Naive thymus-derived CD4-positive, alpha-beta T cell (primary cell): Measurements from ENCODE around the gene TMEM45B. TPM values are rescaled to one million over a fixed set of nuclear protein-coding genes. Genes with fewer than 3 reads are reported as not detected.
"Not testable (repeated sequence)": the region's sequence is repeated elsewhere in the genome, so short reads cannot be mapped to it uniquely, and the experiment has no call there.

Experiments used
- ATAC-seq: fragments of 150-1000 bp; cut with Tn5 transposase; 2 replicates; pipeline ENCODE4 v1.10.0; 2021; ENCODE audit warnings: mild to moderate bottlenecking, moderate library complexity
- CTCF ChIA-PET: fragments of 350-600 bp; sonication (Branson Sonifier 250); formaldehyde crosslinking; loops from one replicate; lab custom pipeline; 2021; ENCODE audit warnings: antibody characterized with exemption; lab: Charles Lee
- POLR2A ChIA-PET: fragments of 350-600 bp; sonication (Branson Sonifier 250); formaldehyde crosslinking; loops from one replicate; lab custom pipeline; 2021; ENCODE audit warnings: antibody characterized with exemption, inconsistent platforms; lab: Charles Lee
- DNase-seq, 9 donors: peaks; one replicate each; pipeline versions ENCODE4 v3.0.0 to v3.0.0-alpha.2; 2020 to 2022; ENCODE audit warnings: mixed read lengths in 1 of 9
- H3K27ac ChIP-seq: one replicate; pipeline ENCODE4 v1.7.0; 2013; ENCODE audit warnings: mild to moderate bottlenecking, low read depth, low read length, moderate library complexity
- H3K27me3 ChIP-seq, 2 donors: one replicate each; pipeline ENCODE4 v1.7.0; 2013; ENCODE audit warnings: low read length in 2 of 2, mild to moderate bottlenecking in 2 of 2, moderate library complexity in 2 of 2; ENCODE audit not compliant: control insufficient read depth in 2 of 2, insufficient read depth in 2 of 2
- H3K36me3 ChIP-seq, 3 experiments: 1 replicate in 2 of 3; 2 replicates in 1 of 3; pipeline ENCODE4 v1.7.0; 2013; ENCODE audit warnings: low read length in 3 of 3, mild to moderate bottlenecking in 3 of 3, moderate library complexity in 1 of 3; ENCODE audit not compliant: insufficient read depth in 3 of 3, control insufficient read depth in 2 of 3
- H3K4me1 ChIP-seq, 2 donors: one replicate each; pipeline ENCODE4 v1.7.0; 2013; ENCODE audit warnings: low read length in 2 of 2, mild to moderate bottlenecking in 2 of 2, moderate library complexity in 1 of 2; ENCODE audit not compliant: control insufficient read depth in 2 of 2, insufficient read depth in 2 of 2
- H3K4me3 ChIP-seq: 2 replicates; pipeline ENCODE4 v1.7.0; 2013; ENCODE audit warnings: mild to moderate bottlenecking, low read length
- H3K9me3 ChIP-seq, 3 experiments: 1 replicate in 2 of 3; 2 replicates in 1 of 3; pipeline ENCODE4 v1.7.0; 2013; ENCODE audit warnings: low read length in 3 of 3; ENCODE audit not compliant: control insufficient read depth in 2 of 3
- H3K27ac Mint-ChIP-seq, 9 donors: one replicate each; pipeline ENCODE4 v1.8.0; 2020 to 2022; ENCODE audit warnings: mixed read lengths in 9 of 9, mild to moderate bottlenecking in 8 of 9, moderate library complexity in 5 of 9, inconsistent platforms in 2 of 9
- H3K27me3 Mint-ChIP-seq, 5 donors: one replicate each; pipeline ENCODE4 v1.8.0; 2021 to 2022; ENCODE audit warnings: mixed read lengths in 5 of 5, mild to moderate bottlenecking in 1 of 5
- H3K36me3 Mint-ChIP-seq, 5 donors: one replicate each; pipeline ENCODE4 v1.8.0; 2020 to 2022; ENCODE audit warnings: mixed read lengths in 5 of 5, mild to moderate bottlenecking in 3 of 5, inconsistent platforms in 1 of 5
- H3K4me1 Mint-ChIP-seq, 7 donors: one replicate each; pipeline ENCODE4 v1.8.0; 2020 to 2022; ENCODE audit warnings: mixed read lengths in 7 of 7, mild to moderate bottlenecking in 3 of 7, inconsistent platforms in 1 of 7
- H3K4me3 Mint-ChIP-seq, 10 donors: one replicate each; pipeline ENCODE4 v1.8.0; 2020 to 2022; ENCODE audit warnings: mild to moderate bottlenecking in 10 of 10, mixed read lengths in 10 of 10, moderate library complexity in 6 of 10, inconsistent platforms in 2 of 10
- H3K9me3 Mint-ChIP-seq, 11 donors: one replicate each; pipeline ENCODE4 v1.8.0; 2020 to 2022; ENCODE audit warnings: mixed read lengths in 11 of 11, mild to moderate bottlenecking in 4 of 11, inconsistent platforms in 1 of 11, moderate library complexity in 1 of 11
- intact Hi-C, 2 donors: fragments of 100-400 bp; cut with micrococcal nuclease; formaldehyde crosslinking; loops; one replicate each; pipeline ENCODE4 v1.15.1; 2023
- polyA plus RNA-seq, 2 donors: library from polyadenylated mRNA; unstranded; fragments of 300-500 nt; fragmentation: Illumina TruSeq; gene quantifications; one replicate each; pipeline ENCODE4 v1.2.3, GENCODE V29; 2021
- total RNA-seq, 6 experiments: library from RNA in 5 of 6; stranded (reverse) in 5 of 6; gene quantifications; 1 replicate in 5 of 6; 2 replicates in 1 of 6; pipeline ENCODE4 v1.2.3 and lab custom pipeline; 2021 to 2026

Gene TMEM45B
- total and polyA plus RNA-seq, 7 experiments from 2014 or later: 2.3 to 40.8 (median 11.9) TPM

DNA sequence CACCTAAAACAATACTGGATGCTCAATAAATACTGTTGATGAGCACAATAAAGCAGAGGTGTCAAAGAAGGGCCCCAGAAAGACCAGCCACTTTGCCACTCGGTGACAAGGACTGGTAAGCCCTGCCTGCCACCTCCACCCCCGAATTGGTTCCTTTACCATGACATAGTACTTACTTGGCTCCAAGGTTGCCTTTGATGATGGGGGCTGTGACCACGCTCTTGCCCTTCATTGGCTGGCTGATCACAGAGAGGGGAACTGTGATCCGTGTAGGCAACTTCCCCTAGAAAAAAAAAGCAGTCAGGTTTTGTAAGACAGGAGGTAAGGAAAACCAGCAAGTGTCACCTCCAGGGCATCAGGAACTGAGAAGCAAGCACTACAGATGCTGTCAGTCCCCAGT lies 50.1 kb downstream of the TMEM45B start:
- no peaks in the 10 kb centered on the region for H3K27me3 Mint-ChIP-seq
- Histone ChIP-seq H3K9me3 (no peaks in the 10 kb centered on the region), H3K4me3 (no peak overlapping the region), H3K4me1 (peaks cover 0 to 18% of the 10 kb centered on the region in 2 donors), H3K36me3 (peaks cover 0 to 70% (median 21%) of the 10 kb centered on the region in 3 experiments), H3K27ac (peak overlapping the region; percentile 29), H3K27me3 (no peaks in the 10 kb centered on the region)
- H3K4me1 Mint-ChIP-seq: peaks cover 23 to 54% (median 39%) of the 10 kb centered on the region in 7 donors
- ChIA-PET CTCF (interaction anchor here (1.5 kb wide), 1 partner anchor 12 kb away, joined by 4 read pairs; no protein-coding TSS in a partner anchor), POLR2A (interaction anchor here (1.2 to 3.0 kb wide), 4 partner anchors 11 to 51 kb away, joined by 3 to 20 read pairs (median 6); partner anchors contain the start of gene NFRKB)
- ATAC-seq: no peak
- H3K9me3 Mint-ChIP-seq: no peaks in the 10 kb centered on the region
- H3K27ac Mint-ChIP-seq: peak overlapping the region; percentile 24 to 97 (median 75)
- H3K4me3 Mint-ChIP-seq: no peak overlapping the region
- intact Hi-C loops: loop anchor here (5.0 kb wide), 2 partner anchors 78 to 98 kb away; no protein-coding TSS in a partner anchor
- peaks cover 22 to 74% (median 60%) of the 10 kb centered on the region in 5 donors for H3K36me3 Mint-ChIP-seq
- peak in 4 of 9 donors; percentile 19 to 28 (median 23) for DNase-seq

DNA sequence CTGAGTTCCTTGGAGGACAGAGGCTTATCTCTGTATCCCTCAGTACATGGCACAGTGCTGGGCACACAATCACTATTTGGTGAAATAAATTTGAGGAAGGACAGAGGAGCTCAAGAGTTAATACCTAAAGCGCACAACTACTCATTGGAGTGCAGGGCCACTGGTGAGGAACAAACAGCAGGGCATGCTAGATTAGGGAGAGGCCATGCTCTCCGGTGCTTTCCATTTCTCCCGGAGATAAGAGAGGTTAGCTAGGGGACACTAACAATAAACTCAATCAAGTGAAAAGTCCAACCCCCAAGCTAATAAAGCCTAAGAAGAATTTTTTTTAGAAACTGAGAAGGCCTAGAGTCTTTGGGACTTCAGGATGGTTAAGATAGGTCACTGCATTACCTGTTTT lies 50.7 kb downstream of the TMEM45B start:
- CTCF ChIA-PET: interaction anchor here (1.5 kb wide), 1 partner anchor 12 kb away, joined by 4 read pairs; no protein-coding TSS in a partner anchor
- peaks cover 0 to 76% (median 27%) of the 10 kb centered on the region in 3 experiments for H3K36me3 ChIP-seq
- H3K4me3 ChIP-seq: no peak overlapping the region
- peak overlapping the region; percentile 24 to 97 (median 75) for H3K27ac Mint-ChIP-seq
- no peak overlapping the region for H3K27ac ChIP-seq
- POLR2A ChIA-PET: interaction anchor here (0.6 to 3.0 kb wide), 5 partner anchors 12 to 79 kb away, joined by 3 to 20 read pairs (median 5); partner anchors contain the start of gene NFRKB
- peak overlapping the region in 1 of 10 donors; percentile 21 for H3K4me3 Mint-ChIP-seq
- no peaks in the 10 kb centered on the region for H3K27me3 Mint-ChIP-seq
- no peak for ATAC-seq
- no peaks in the 10 kb centered on the region for H3K27me3 ChIP-seq
- H3K4me1 ChIP-seq: peaks cover 0 to 13% of the 10 kb centered on the region in 2 donors
- DNase-seq: no peak
- intact Hi-C loops: loop anchor here (5.0 kb wide), 2 partner anchors 79 to 99 kb away; no protein-coding TSS in a partner anchor
- peaks cover 19 to 48% (median 33%) of the 10 kb centered on the region in 7 donors for H3K4me1 Mint-ChIP-seq
- no peaks in the 10 kb centered on the region for H3K9me3 Mint-ChIP-seq
- H3K9me3 ChIP-seq: no peaks in the 10 kb centered on the region
- peaks cover 29 to 80% (median 65%) of the 10 kb centered on the region in 5 donors for H3K36me3 Mint-ChIP-seq

DNA sequence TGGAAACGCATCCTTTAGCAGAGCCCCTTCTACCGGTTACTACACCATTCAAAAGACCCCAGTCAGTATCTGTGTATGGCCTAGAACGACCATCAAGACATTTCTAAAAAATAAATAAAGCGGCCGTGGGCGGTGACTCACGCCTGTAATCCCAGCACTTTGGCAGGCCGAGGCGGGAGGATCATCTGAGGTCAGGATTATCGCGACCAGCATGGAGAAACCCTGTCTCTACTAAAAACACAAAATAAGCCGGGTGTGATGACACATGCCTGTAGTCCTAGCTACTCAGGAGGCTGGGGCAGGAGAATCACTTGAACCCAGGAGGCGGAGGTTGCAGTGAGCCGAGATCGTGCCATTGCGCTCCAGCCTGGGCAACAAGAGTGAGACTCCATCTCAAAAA lies 53.0 kb downstream of the TMEM45B start:
- H3K27ac ChIP-seq, H3K9me3 ChIP-seq, CTCF ChIA-PET, H3K4me3 Mint-ChIP-seq, H3K27me3 ChIP-seq, H3K9me3 Mint-ChIP-seq, H3K4me3 ChIP-seq, ATAC-seq, DNase-seq, H3K27me3 Mint-ChIP-seq, H3K4me1 ChIP-seq: not testable (repeated sequence)
- H3K4me1 Mint-ChIP-seq: peaks cover 15 to 32% (median 26%) of the 10 kb centered on the region in 7 donors
- H3K36me3 ChIP-seq: peaks cover 16 to 86% (median 35%) of the 10 kb centered on the region in 3 experiments
- intact Hi-C loops: loop anchor here (5.0 kb wide), 2 partner anchors 81 to 101 kb away; no protein-coding TSS in a partner anchor
- POLR2A ChIA-PET: interaction anchor here (1.3 to 2.3 kb wide), 2 partner anchors 9 to 52 kb away, joined by 3 to 12 read pairs; no protein-coding TSS in a partner anchor
- H3K36me3 Mint-ChIP-seq: peaks cover 38 to 81% (median 64%) of the 10 kb centered on the region in 5 donors
- peak overlapping the region in 4 of 9 donors; percentile 51 to 81 (median 66) for H3K27ac Mint-ChIP-seq

DNA sequence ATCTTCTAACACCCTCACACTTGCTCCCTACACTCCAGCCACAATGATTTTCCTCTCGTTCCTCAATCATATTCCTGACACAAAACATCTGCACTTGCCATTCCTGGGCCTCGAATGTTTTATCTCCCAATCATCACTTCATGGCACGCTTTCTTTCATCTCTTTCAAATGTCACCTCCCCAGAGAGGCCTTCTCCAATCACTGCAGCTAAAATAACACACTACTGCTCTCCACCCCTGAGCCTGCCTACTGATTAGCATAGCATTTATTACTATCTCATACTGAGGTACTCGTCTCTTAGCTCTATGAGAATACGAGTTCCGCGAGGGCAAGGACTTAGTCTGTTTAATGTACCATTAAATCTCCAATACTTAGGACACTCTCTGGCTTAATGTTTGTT lies 56.3 kb downstream of the TMEM45B start:
- Mint-ChIP-seq H3K27ac (peak overlapping the region in 6 of 9 donors; percentile 58 to 78 (median 72)), H3K9me3 (no peaks in the 10 kb centered on the region), H3K4me1 (peaks cover 6 to 16% (median 12%) of the 10 kb centered on the region in 7 donors), H3K36me3 (peaks cover 28 to 70% (median 49%) of the 10 kb centered on the region in 5 donors), H3K27me3 (no peaks in the 10 kb centered on the region), H3K4me3 (no peak overlapping the region)
- ChIA-PET POLR2A (interaction anchor here (0.7 to 1.1 kb wide), 3 partner anchors 10 to 65 kb away, joined by 3 to 4 read pairs (median 3); no protein-coding TSS in a partner anchor), CTCF (interaction anchor here (0.8 to 1.7 kb wide), 2 partner anchors 9 to 18 kb away, joined by 3 to 6 read pairs; no protein-coding TSS in a partner anchor)
- peaks cover 0 to 3% of the 10 kb centered on the region in 2 donors for H3K4me1 ChIP-seq
- H3K4me3 ChIP-seq: no peak overlapping the region
- ATAC-seq: no peak
- H3K27ac ChIP-seq: no peak overlapping the region
- no peaks in the 10 kb centered on the region for H3K27me3 ChIP-seq
- intact Hi-C loops: no loop called here
- DNase-seq: no peak
- peaks cover 19 to 90% (median 38%) of the 10 kb centered on the region in 3 experiments for H3K36me3 ChIP-seq
- H3K9me3 ChIP-seq: no peaks in the 10 kb centered on the region

DNA sequence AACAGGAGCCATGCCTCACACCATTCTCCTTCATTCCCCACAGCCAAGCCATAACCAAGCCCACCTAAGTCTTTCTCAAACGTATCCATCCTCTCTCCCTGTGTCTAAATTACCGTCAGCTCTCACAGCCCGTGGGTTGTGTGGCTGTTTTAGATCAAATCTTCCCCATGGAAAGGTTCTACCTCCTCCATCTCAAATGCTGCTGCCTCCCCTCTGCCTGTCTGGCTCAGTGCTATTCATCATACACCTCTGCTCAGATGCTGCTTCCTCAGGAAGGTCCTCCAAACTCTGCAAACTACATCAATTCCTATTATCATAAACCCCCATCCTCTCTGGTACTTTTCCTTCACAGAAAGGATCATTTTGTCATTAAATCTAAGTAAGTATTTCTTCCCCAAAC lies 64.7 kb downstream of the TMEM45B start:
- no peak overlapping the region for H3K4me3 Mint-ChIP-seq
- ATAC-seq: no peak
- Histone ChIP-seq H3K27ac (no peak overlapping the region), H3K9me3 (no peaks in the 10 kb centered on the region), H3K4me3 (no peak overlapping the region), H3K27me3 (no peaks in the 10 kb centered on the region), H3K36me3 (peaks cover 26 to 98% (median 30%) of the 10 kb centered on the region in 3 experiments), H3K4me1 (no peaks in the 10 kb centered on the region)
- DNase-seq: no peak
- H3K27me3 Mint-ChIP-seq: no peaks in the 10 kb centered on the region
- peaks cover 40 to 86% (median 54%) of the 10 kb centered on the region in 5 donors for H3K36me3 Mint-ChIP-seq
- CTCF ChIA-PET: interaction anchor here (0.6 kb wide), 1 partner anchor 535 kb away, joined by 3 read pairs; no protein-coding TSS in a partner anchor
- H3K9me3 Mint-ChIP-seq: no peaks in the 10 kb centered on the region
- intact Hi-C loops: loop anchor here in 1 of 2 donors (2.0 kb wide), 1 partner anchor 14 kb away; the partner anchor contains the start of gene NFRKB
- POLR2A ChIA-PET: interaction anchor here (1.0 to 2.3 kb wide), 2 partner anchors 26 to 66 kb away, joined by 3 to 9 read pairs; no protein-coding TSS in a partner anchor
- H3K4me1 Mint-ChIP-seq: peaks cover 0 to 15% (median 4%) of the 10 kb centered on the region in 7 donors
- H3K27ac Mint-ChIP-seq: peak overlapping the region in 4 of 9 donors; percentile 1 to 74 (median 20)

DNA sequence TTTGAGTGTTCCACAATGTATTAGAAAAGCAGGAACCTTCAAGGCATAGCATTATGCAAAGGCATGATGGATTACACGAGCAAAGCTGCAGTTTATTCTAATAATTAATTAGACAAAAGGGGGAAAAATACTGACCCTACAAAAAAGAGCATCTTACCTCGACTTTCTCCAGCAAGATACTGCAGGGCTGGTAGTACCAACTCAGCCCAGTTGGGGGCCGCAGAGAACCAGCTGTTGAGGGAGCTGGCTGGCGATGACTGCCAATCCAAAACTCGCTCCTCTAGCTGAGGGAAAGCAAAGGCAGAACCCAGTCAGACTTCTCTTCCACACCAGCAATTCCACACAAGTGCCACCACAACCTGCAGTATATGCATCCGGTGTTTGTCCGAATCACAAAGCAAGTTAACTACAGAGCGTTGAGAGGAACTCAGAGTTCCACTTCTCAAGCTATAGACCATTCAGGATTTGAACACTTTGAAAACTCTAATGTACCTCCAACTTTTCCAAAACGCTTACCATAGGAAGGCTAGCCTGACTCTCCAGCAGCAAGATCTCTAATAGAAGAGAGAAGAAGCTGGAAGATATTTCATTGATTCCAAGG lies 66.0 kb downstream of the TMEM45B start:
- Mint-ChIP-seq H3K27me3 (no peaks in the 10 kb centered on the region), H3K27ac (peak overlapping the region in 2 of 9 donors; percentile 56 to 63), H3K9me3 (no peaks in the 10 kb centered on the region), H3K36me3 (peaks cover 41 to 89% (median 52%) of the 10 kb centered on the region in 5 donors), H3K4me1 (peaks cover 0 to 20% (median 4%) of the 10 kb centered on the region in 7 donors), H3K4me3 (no peak overlapping the region)
- peak; percentile 24 to 54 (median 44) for DNase-seq
- intact Hi-C loops: loop anchor here (1.0 to 2.0 kb wide), 4 partner anchors 13 to 251 kb away; partner anchors contain the start of gene NFRKB (in 1 of the 2)
- ATAC-seq: peak; percentile 71
- peaks cover 28 to 98% (median 29%) of the 10 kb centered on the region in 3 experiments for H3K36me3 ChIP-seq
- no peak overlapping the region for H3K4me3 ChIP-seq
- ChIA-PET CTCF (interaction anchor here (0.6 to 2.0 kb wide), 15 partner anchors 9 to 251 kb away, joined by 3 to 14 read pairs (median 3); no protein-coding TSS in a partner anchor), POLR2A (interaction anchor here (1.0 to 2.8 kb wide), 6 partner anchors 11 to 79 kb away, joined by 3 to 13 read pairs (median 6); partner anchors contain the start of gene NFRKB)
- no peaks in the 10 kb centered on the region for H3K9me3 ChIP-seq
- no peaks in the 10 kb centered on the region for H3K4me1 ChIP-seq
- H3K27me3 ChIP-seq: no peaks in the 10 kb centered on the region
- no peak overlapping the region for H3K27ac ChIP-seq
